ENCODE data around the gene PKNOX2.

DNA sequence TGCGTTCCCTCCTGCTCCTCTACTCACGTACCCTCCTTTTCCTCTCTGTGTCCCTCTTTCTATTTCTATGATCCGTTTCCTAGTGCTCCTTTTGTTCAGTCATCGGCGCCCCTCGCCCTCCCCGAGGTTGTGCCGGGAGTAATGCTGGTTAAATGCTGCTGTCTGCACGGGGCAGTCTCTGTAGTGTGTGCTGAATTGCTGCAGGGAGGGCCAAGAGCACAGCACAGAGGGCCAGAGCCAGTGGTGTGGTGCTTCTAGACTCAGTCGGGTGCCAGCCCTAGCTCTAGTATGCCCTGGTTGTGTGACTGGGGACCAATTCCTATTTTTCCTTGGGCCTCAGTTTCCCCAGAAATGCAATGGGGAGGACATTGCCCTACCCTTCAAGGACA, 98.3 kb downstream of the PKNOX2 start:
- no peak for TF ChIP-seq POLR2AphosphoS5 (IDR thresholded peaks at IDR 0.05; ENCODE audit: low read depth)
- no peak for TF ChIP-seq CTCF (IDR thresholded peaks at IDR 0.05; ENCODE audit: insufficient read depth, low read length)
- TF ChIP-seq, protein P1, sequence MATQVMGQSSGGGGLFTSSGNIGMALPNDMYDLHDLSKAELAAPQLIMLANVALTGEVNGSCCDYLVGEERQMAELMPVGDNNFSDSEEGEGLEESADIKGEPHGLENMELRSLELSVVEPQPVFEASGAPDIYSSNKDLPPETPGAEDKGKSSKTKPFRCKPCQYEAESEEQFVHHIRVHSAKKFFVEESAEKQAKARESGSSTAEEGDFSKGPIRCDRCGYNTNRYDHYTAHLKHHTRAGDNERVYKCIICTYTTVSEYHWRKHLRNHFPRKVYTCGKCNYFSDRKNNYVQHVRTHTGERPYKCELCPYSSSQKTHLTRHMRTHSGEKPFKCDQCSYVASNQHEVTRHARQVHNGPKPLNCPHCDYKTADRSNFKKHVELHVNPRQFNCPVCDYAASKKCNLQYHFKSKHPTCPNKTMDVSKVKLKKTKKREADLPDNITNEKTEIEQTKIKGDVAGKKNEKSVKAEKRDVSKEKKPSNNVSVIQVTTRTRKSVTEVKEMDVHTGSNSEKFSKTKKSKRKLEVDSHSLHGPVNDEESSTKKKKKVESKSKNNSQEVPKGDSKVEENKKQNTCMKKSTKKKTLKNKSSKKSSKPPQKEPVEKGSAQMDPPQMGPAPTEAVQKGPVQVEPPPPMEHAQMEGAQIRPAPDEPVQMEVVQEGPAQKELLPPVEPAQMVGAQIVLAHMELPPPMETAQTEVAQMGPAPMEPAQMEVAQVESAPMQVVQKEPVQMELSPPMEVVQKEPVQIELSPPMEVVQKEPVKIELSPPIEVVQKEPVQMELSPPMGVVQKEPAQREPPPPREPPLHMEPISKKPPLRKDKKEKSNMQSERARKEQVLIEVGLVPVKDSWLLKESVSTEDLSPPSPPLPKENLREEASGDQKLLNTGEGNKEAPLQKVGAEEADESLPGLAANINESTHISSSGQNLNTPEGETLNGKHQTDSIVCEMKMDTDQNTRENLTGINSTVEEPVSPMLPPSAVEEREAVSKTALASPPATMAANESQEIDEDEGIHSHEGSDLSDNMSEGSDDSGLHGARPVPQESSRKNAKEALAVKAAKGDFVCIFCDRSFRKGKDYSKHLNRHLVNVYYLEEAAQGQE (IDR thresholded peaks at IDR 0.05; ENCODE audit: insufficient replicate concordance, low read depth), result no peak
